Regular cardiac myocyte (primary cell): ENCODE data around the gene DYNC2I2. TPM values are rescaled to one million over a fixed set of nuclear protein-coding genes. Genes with fewer than 3 reads are reported as not detected.

ENCODE experiments used
- total RNA-seq: library from RNA; depleted of rRNA; stranded (reverse); fragments of >200 nt; gene quantifications from 2 replicates; pipeline ENCODE4 v1.2.3, GENCODE V29; 2014

The DYNC2I2 gene
- total RNA-seq, result 27.9 and 81.9 TPM in 2 replicates

DNA sequence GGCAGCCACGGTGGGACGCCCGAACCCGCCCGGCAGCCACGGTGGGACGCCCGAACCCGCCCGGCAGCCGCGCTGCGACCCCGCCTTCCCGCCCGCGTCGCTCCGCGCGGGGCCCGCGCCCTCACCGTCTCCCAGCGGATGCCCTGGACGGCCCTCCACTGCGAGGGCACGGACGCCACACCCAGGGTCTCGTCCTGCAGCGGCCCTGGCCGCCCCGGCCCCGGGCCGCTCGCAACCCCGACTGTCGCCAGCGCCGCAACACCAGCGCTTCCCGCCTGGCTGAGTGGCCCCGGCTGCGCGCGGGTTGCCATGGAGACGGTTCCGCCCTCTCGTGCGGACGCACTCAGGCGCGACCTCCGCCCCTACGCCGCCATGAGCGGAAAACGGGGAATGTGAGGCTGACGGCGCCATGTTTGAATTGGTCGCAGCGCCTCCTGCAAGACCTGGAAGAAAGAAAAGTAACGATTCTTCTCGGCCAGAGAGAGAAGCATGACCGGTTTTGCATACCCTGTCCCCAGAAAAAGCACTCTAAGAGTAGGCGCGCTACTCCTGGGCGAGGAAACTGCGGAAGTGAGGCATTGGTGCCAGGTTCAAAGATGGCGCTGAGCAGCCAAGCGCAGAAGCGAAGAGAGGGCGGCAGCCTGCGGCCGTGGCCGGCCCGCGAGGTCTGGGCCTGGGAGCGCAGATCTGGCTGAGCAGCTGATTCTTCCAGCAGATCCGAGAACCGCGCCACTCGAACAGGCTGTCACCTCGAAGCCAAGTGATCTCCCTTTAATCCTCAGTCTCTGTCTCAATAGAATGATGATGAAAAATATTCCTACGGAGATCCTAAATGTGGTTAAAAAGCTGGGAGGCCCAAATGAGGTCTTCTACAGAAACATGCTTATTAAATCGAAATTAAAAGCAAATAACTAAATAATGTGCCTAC lies at the start of gene DYNC2I2:
DYNC2I2 (minus strand) TSS at position 432 of the 928 bp plus-strand sequence; CDS start at position 311, 121 bp downstream.

DNA sequence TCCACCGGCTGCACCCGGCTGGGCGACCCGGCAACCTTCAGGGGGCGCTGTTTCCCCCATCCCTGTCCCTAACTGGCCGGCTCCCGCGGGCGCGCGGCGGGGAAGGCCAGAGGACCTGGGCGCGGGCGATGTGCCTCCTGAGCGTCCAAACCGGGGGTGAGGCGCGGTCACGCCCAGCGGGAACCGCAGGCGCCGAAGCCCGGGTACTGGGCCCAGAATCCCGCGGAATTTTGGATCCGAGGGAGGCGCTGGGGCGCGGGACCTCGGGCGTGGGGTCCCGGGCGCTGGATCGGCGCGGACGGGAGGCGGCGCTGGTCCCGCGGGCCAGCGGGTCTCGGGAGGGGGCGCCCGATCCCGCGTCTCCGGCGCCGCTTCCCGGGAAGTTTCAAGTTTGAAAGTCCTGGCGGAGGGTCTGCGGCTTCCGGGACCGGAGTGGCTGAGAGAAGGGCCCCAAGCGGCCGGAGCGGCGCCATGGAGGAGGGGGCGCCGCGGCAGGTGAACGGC lies 45.9 kb upstream of the DYNC2I2 start, which contains the start of gene PKN3:
PKN3 (plus strand) TSS at position 59 of the 504 bp plus-strand sequence; CDS start at position 472, 413 bp downstream.

DNA sequence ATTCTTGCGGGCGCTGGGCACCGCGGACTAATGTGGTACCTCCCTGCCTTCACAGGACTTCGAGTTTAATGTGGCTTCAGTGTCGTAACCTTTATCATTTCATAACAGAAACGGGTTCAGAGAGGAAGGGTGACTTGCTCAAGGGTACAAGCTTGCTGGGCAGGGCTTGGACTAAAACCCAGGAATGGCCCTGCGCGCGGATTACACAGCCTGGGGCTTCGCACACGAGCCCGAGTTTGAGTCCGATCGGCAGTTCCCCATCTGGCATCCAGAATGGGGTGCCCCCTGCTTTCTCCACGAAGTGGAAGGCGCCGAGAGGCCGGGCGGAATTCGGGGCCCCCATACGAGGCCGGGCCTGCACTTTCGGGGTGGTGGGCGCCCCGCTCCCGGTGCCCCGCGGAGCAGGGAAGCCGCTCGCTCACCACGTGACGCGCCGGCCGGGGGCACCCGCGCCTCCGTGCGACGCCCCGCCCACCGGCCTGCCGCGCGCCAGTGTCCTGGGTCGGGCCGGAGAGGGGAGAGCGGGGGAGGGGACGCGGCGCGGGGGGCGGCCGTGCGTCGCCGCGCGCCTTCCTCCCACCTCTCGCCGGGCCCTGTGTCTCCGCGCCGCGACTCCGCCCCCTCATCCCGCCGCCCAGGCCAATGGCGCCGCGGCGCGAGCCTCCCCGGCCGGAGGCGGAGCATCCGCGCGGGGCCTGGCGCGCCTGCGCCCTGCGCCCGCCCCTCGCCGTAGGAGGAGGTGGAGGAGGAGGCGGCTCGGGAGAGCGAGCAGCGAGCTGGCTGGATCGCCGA lies 32.0 kb upstream of the DYNC2I2 start, which contains the start of gene SET:
SET (plus strand) TSS at position 722 of the 792 bp plus-strand sequence. CDS start 361 bp downstream, outside the sequence.

Other genes starting within 250 kb of the DYNC2I2 start
- gene CERCAM, start 236.0 kb downstream of the DYNC2I2 start, total RNA-seq, result 61.5 and 181 TPM in 2 replicates
- 30.7 and 73.8 TPM in 2 replicates for gene ODF2, start 200.8 kb downstream of the DYNC2I2 start, total RNA-seq
- gene GLE1, start 152.1 kb downstream of the DYNC2I2 start, total RNA-seq, result 22.3 and 44.5 TPM in 2 replicates
- gene SPTAN1, start 104.3 kb downstream of the DYNC2I2 start, total RNA-seq, result 225 and 309 TPM in 2 replicates
- 352 and 608 TPM in 2 replicates for gene SET, start 32.4 kb upstream of the DYNC2I2 start, total RNA-seq
- gene PKN3, start 45.7 kb upstream of the DYNC2I2 start, total RNA-seq, result 0.28 and 1.7 TPM in 2 replicates
- gene ZDHHC12, start 67.3 kb upstream of the DYNC2I2 start, total RNA-seq, result 22.6 and 39.9 TPM in 2 replicates
- 14.8 and 21.1 TPM in 2 replicates for gene ZER1, start 115.1 kb upstream of the DYNC2I2 start, total RNA-seq
- 9.3 and 12.5 TPM in 2 replicates for gene TBC1D13, start 130.4 kb upstream of the DYNC2I2 start, total RNA-seq
- 14.9 and 35.1 TPM in 2 replicates for gene ENDOG, start 161.7 kb upstream of the DYNC2I2 start, total RNA-seq
- gene SPOUT1, start 172.9 kb upstream of the DYNC2I2 start, total RNA-seq, result 10.4 and 26.3 TPM in 2 replicates
- 5.4 and 8.4 TPM in 2 replicates for gene KYAT1, start 225.1 kb upstream of the DYNC2I2 start, total RNA-seq
- gene LRRC8A, start 225.3 kb upstream of the DYNC2I2 start, total RNA-seq, result 30.2 and 63.1 TPM in 2 replicates